HG03439 (cell line): Measurements from ENCODE around the gene CHST9.
"Not testable (repeated sequence)": the region's sequence is repeated elsewhere in the genome, so short reads cannot be mapped to it uniquely, and the experiment has no call there.

Source experiments
- ATAC-seq: cut with Tn5 transposase; IDR thresholded peaks from one replicate; pipeline ENCODE4 v1.9.1; 2021; ENCODE audit warnings: mild to moderate bottlenecking, moderate library complexity; ENCODE audit not compliant: unreplicated experiment

Gene CHST9

DNA sequence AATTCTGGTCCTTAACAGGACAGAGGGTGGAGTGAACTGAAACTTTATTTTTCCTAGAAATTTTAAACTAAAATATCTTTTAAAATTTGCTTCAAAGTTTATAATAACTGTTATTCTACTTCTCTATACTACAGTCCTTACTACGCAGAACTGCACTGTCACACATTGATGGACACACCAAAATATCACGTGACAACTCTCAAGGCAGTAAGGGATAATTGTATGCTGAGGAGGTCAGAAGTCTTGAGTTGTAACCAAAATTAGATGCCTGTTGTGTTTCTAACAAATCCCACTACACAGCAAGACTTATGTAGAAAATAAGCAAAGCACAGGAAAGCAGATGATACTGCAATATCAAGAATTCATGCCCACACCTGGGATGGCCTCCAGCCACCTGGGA lies 76.3 kb downstream of the CHST9 start:
- no peak for ATAC-seq

DNA sequence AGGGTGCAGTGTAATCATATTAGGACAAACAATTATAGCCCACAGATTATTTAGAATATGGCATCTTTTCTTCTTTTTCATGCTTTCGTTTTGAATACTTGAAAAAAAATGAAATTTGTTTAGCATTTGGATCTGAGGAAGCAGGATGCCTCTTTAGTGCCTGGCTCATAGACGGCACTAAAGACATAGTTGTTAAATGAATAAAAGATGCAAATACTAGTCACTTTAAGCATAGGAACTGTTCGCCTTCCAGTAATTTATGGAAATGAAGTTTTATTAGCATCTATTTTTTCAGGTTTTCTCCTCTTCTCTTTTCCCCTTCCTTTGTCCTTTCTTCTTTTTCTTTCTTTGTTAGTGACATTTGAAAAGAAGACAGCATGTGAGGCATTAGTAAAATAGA lies 80.4 kb downstream of the CHST9 start:
- no peak for ATAC-seq

DNA sequence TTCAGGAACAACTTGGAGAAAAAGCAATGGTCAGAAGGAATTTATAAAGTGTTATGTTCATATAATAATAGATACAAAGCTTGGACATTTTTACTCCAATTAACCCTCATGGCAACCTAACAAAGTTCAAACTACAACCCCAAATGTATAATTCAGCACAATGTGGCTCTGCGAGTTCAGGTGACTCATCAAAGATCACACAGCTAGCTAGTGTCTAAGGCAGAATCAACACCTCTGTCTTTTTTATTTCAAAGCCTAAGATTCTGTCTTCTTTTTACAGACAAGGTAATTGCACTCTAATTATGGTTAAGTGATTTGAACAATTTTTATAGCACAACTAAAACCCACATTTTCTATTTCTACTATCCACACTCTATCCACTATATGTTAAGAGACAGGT lies 90.5 kb downstream of the CHST9 start:
- ATAC-seq, result no peak

DNA sequence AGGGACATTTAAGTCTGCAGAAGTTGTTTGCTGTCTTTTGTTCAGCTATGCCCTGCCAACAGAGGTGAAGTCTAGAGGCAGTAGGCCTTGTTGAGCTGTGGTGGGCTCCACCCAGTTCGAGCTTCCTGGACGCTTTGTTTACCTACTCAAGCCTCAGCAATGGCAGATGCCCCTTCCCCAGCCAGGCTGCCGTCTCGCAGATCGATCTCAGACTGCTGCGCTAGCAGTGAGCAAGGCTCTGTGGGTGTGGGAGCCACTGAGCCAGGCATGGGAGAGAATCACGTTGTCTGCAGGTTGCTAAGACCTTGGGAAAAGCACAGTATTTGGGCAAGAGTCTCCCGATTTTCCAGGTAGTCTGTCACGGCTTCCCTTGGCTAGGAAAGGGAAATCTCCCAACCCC lies 91.8 kb downstream of the CHST9 start:
- not testable (repeated sequence) for ATAC-seq

DNA sequence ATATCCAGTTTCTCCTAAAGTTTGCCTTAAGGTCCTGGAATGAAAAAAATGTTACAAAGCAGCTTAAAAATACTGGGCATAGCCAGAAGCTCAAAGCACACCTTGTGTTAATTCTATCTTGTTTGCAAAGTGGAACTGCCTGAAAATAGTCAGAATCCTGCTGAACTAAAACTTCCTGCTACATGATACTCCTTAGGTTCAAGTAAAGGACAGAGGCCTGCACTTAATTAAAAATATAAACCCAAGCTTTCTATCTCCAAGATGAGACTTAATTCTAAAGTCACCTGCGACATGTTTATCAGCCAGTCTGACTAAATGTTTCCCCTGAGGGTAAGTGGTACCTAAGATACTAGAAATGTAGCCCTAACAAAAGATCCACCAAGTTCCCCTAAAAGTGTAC lies 103.4 kb downstream of the CHST9 start:
- no peak for ATAC-seq

DNA sequence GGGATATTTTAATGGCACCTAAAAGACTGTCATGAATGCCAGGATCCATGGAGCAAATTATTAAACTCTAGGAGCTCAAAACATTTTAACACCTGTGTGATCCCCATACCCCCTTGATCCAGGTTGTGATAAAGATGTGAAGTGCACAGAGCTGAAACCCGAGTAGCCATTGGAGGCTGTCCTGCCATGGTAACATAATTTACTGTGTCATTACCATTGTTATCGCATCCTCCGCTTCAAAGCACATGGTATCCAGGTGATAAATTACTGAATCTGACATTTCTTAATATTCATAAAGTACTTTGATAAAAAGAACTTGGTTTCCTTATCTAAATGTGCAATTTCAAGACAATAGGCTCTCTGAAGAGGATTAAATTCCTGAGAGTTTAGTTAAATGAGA lies 109.3 kb downstream of the CHST9 start:
- no peak for ATAC-seq

DNA sequence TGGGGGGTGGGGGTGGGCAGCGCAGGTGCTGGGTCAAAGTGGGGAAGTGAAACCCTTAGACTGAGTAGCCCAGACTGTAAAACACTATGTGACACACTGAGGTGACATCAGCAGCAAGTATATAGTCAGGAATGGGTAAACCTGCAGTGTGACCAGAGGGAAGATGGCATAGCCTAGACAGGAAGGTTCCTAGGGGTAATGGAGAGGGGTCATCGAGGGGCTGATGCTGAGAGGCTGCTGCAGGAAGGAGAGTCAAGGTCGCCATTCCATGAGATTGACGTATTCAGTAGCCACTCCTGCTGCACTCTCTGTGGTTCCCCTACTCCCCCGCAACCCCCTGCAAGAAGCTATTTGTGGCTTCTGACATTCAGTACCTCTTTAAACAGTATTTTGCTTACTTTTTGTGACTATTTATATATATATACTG lies 111.7 kb downstream of the CHST9 start:
- ATAC-seq, result peak; percentile 98

DNA sequence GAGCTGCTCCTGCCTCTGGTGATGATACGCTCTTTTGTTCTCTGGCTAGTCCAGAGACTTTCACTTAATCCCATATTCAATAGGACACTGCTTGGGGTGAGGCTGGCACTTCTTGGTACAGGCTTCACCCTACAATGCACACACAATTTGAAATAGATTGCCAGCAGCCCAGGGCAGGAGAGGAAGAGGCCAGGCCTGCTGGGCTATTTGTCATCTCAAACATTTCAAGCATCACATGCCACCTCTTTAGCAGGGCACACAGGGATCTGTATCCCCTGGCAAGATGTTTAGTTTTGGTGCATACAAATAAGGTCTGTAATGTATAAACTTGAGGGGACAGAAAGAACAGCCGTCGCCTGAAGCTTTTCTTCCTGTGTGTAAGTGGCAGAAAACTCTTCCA lies 120.4 kb downstream of the CHST9 start:
- no peak for ATAC-seq

DNA sequence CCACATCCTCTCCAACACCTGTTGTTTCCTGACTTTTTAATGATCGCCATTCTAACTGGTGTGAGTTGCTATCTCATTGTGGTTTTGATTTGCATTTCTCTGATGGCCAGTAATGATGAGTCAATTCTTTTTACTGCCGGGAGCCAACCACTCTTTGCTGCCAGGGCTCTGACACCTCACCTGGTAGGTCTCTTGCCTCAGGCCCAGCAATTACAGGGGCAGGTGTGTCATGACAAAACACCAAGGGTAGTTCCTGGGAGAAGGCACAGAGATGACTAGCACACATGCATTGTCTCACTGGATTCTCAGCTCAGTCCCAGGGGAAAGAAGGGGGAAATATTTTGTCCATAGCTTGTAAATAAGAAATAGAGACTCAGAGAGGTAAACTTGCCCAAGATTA lies 122.3 kb downstream of the CHST9 start:
- no peak for ATAC-seq

DNA sequence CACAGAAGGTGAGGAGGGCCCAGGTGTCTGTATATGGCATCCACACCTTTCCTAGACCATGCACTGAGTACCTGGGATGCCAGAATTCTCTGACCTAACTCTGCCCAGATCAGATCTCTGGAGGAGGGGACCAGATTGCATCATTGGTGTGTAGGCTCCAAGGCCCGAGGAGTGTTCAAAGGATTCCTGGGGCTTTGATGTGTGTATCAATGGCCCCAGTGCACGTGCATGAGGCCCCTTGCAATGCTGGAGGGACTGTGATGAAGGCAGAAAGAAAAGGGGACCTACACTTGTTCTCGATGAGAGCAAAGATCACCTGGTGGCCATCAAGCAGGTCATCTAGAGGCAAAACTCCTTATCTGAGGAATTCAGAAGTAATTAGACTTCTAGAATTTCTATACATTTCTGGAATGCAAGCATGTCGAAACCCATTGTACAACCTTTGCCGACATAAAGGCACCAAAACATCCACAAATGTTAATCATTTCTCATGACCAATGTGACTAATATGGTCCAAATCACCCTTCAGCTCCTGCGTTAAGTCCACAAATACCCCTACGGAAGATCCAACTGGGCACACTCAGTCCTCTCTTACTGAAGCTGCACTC lies 123.5 kb downstream of the CHST9 start:
- ATAC-seq, result no peak

DNA sequence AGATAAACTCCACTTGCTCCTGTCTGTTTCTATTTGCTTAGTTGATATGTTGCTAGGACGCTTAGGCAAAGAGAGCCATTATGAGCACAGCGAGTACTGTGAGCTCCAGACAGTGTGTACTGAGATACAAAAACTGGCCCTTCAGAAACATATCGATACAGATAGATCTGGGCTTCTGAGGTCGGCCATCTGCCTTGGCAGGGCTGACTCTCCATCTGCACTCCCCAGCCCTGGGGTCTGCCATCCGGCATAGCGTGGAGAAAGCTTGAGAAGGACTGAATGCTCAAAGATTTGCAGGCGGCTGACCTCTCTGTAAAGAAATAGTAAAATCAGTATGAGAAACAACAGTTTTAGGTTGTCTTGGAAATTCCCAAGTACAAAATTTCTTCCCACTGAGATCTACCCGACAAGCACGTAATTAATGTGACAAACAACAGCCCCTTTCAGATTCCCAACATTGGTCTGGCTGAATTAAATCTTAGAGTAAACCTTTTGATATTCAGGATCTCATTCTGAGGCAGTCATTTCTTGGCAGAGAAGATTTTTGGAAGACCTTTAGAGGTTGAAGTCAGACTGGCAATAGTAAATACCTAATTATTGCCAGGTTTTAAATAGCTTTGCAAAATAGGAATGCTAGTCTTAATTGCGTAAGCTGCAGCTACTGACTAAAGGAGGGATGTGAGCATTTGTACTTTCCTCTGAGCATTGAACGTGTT lies 127.4 kb downstream of the CHST9 start:
- ATAC-seq, result no peak

DNA sequence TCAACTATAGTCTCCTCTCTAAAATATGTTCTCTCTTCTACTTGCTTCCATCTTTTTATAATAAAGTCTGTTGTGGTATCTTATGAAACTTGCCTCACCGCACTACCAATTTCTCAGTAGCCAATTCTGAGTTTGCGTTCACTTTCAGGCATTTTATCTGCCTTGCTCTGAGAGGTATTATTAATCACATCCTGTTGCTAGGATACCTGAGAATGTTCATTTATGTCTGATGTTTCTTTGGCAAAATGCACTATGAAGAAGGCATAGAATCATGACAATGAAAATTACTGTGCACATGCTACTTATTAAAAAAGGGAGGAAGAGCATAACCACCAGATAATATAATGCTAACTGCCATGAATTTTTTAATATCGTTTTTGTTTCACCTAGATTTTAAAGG lies 130.2 kb downstream of the CHST9 start:
- no peak for ATAC-seq

DNA sequence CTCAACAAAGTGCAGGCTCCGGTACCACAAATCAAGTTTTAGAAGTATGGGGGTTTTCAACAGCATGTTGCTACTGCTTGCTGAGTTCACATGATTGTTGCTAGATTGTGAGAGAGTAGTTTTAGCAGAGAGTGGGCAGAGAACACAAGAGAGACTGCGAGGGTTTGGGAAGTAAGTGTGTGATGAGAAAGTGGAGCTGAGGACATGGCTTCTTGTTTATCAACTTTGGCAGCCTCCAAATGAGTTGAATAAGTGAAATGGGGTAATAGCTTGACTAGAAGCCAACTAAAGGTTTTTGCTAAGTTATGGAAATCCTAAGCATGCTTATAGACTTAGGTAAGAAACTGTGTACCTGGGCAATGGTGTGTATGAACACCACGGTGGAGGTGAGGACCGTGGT lies 135.1 kb downstream of the CHST9 start:
- ATAC-seq, result no peak

DNA sequence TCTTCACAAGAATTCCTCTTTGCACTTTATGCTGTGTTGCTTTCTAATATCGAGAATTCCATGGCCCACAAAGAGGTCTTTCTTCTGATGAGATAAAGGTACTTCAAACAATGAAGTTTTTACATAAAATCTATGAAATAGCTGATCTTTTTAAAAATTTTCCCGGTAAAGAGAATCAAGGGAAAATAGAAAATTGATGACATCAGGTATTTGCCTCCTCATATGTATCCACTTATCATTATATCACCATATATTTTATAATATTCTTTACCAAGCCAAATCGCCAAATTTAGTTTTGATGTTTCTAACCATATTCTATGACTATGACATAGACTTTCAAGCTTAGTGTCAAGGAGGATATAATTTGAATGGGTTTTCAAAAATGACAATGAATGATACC lies 139.8 kb downstream of the CHST9 start:
- ATAC-seq, result no peak

DNA sequence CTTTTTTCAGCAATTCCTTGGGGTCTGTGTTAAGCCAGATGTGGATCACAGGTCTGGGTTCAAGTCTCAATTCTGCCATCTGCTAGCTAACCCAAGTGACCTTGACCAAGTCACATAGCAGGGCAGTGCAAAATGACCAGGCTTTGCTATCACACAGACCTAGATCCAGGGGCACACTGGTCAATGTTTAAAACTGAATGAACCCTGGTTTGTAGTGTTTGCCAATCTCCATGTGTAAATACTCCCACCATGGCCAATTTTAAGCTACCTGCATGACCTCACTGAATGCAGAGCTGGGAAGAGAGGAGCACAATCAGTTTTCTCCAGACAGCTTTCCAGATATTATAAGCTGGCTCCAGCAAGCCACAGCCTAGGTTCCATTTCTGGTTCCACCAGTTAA lies 142.9 kb downstream of the CHST9 start:
- ATAC-seq, result no peak

DNA sequence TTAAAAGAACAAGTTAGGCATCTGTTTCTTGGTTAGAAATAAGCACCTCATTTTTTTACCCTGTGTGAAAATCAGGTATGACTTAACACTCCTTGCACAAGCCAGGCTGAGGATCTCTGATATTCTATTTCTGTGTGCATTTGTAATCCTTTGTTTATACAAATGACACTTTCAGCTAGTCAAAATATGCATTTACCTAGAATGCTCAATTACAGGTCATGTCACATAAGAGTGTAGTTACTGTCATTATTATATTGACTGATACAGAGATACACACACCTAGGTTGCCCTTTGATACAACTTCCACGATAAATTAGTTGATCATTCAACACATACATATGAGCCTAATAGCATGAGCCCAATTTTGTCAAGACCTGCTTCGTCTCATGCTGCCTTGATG lies 144.3 kb downstream of the CHST9 start:
- no peak for ATAC-seq

DNA sequence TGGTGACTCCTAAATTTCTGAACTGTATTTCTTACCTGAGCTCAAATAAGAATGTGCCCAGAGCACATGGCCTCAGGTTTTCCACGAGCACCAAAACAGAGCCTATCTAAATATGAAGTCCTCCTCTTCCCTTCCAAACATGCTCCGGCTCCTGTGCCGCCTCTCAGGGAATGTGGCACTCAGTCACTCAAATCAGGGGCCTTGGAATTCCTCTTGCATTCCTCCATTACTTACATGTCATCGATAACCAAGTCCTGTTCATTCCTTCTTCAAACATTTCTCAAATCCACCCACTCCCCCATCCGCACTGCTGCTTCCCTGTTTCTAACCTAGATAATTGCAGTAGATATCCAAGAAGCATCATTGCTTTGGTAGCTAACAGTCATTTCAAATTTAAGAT lies 151.4 kb downstream of the CHST9 start:
- no peak for ATAC-seq

DNA sequence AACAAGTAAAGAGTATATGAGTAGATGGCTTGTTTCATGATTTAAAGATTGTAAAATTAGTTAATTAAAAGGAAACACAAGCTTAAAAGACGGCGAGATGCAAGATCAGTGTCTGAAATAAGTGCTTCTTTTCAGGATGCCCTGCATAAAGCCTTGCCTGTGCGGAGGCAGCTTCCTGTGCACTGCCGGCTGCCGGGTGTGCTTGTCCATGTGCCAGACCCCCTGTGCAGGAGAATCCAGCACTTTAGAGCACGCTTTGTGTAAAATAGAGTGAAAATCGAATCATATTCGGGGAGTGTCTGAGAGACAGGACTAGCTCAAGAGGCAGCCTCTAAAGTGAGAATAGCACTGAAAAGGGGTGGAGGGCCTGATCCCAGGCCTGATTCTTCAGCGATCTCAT lies 154.7 kb downstream of the CHST9 start:
- ATAC-seq, result no peak

DNA sequence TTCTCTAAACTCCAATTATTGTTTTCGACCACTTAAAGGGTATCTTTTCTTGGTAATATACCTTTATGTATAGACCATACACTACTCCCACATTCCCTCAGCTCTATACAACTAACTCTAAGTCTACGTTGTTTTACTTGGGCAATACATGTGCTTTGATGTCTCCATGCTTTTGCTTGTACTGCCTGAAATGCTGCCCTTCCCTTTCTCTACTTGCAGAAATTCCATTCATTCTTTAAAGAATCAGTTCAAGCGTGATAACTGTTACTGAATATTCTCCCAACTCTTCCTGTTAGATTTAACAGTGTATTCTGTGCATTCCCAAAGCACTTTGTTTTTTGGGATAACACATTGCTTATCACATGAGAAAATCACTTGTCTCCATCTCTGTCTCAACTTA lies 162.6 kb downstream of the CHST9 start:
- no peak for ATAC-seq

DNA sequence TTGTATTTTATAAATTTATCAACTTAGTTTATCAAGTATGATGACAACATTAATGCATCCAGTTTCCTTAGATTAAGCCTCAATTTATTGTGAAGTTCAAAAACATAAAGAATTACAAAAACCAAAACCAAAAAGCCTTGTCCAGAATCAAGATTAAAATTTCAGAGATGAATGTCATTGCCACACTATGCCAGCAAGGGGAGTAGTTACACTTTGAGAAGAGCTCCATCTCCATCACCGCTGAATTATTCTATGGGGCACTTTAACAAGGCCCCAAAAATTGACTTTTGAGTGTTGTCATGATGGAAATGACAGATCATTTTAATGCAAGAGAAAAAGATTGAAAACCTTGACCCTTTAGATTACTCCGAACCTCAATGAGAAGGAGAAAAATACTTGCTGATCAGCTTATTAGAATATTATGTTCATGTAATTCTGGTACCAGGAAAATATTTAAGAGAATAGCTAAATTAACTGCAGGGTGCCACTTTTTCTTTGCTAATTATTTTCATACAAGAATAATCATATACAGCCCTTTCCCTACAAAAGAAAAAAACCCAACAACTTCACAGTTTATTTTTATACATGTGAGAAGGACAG lies 167.1 kb downstream of the CHST9 start:
- no peak for ATAC-seq

DNA sequence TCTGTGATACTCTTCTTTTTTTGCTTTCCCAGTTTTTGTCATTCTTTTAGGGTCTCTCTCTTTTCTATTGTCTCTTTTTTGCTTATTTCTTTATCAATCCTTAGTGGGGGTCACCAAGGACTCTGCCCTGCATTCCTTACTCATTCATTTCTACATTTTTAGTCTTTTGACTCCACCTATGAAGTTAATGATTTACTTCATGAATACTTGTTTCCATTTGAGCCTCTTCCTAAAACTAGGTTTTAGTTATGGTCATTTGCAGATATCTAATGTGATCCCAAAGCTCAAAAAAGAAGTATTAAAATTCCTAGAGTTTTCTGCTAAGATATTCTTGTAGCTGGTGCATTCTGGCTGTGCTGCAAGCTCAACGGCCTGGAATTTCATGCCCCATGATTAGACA lies 170.3 kb downstream of the CHST9 start:
- ATAC-seq, result no peak

DNA sequence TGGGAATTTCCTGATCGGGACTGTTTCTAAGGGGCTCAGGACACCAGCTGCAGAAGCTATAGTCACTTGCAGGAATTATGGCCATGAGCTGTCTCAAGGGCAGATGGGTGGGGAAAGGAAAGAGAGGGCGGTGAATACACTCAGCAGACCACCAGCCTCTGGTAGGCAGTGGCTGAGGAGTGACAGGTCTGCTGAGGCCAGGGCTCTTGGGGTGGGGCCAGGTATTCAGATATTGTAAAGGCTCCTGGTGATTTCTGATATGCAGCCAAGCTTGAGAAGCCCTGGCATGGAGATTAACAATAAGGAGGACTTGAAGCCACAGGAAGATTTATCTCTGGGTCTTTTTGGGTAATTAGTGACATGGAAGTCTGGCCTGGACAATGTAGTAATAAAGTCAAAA lies 174.3 kb downstream of the CHST9 start:
- no peak for ATAC-seq

DNA sequence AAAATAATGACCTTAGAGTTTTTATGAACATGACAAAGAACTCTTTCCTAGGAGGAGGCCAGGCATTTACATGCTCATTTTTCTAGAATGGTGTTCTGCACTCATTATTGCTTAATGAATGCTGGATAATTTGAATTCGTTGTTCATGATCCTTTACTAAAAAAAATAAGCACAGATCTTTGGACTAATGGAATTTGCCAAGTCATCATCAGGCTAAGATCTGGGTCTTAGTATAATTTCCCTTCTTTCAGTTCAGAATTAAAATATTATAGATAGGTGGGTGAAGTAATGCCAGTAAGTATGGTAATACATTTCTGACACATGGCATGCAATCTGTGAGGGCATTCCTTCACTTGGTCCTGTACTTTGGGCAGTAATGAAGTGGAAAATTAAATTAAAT lies 175.8 kb downstream of the CHST9 start:
- ATAC-seq, result no peak
